ENCODE measurements around the gene SLC28A2.
A peak's percentile ranks its signal among the peaks of the same experiment; 100 is the strongest.
"Not testable (repeated sequence)": the region's sequence is repeated elsewhere in the genome, so short reads cannot be mapped to it uniquely, and the experiment has no call there.

SLC28A2 gene

DNA sequence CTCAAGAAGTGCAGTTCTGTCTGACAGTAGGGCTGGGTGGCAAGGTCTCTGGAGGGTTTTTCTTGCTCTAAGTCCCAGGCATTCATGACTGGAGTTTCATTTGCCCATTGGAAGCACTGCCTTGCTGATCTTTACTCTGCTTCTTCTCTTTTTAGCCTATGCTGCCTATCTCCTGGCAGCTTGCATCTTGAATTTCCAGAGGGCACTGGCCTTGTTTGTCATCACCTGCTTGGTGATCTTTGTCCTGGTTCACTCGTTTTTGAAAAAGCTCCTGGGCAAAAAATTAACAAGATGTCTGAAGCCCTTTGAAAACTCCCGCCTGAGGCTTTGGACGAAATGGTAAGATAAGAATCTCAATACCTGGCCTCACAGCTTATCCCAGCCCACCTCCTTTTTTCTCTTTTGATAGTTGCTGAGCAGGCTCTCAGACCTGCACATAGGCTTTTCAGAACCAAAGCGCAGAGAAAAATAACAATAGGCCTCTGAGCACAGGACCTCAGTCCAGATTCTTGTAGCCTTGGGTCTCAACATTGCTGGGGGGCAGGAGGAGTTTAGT, 10.9 kb downstream of the SLC28A2 start:
- no peak for DNase-seq (ENCODE audit: low read depth in 2 of 2)

DNA sequence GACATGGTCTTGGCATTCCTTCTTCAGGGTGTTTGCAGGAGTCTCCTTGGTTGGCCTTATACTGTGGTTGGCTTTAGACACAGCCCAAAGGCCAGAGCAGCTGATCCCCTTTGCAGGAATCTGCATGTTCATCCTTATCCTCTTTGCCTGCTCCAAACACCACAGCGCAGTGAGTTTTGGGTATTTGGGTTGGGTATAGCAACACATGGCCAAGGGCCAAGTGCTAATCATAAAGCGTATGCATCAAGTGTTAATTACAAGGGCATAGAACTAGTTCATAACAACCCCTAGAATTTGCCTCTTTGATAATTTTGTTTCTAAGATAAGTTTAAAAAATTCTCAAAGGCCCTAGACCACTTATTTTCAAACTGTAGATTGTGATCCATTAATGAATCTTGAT, 11.8 kb downstream of the SLC28A2 start:
- DNase-seq (ENCODE audit: low read depth in 2 of 2), result no peak

DNA sequence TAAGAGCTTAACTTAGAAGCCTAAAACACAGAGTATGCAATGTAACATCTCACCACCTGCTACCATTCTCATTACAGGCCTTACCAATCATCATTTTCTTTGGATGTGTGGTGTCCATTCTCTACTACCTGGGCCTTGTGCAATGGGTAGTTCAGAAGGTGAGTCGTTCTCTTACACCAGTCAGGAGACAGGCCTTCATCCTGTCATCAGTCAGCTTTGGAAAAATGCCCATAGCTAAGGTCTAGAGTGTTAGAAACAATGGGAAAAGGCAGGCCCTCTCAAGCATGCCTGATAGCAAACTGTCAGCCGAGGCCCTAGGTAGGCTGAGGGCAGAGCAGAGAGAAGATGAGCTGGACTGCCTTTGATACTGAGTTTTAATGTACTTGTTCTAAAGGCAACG, 13.5 kb downstream of the SLC28A2 start:
- no peak for DNase-seq (ENCODE audit: low read depth in 2 of 2)

DNA sequence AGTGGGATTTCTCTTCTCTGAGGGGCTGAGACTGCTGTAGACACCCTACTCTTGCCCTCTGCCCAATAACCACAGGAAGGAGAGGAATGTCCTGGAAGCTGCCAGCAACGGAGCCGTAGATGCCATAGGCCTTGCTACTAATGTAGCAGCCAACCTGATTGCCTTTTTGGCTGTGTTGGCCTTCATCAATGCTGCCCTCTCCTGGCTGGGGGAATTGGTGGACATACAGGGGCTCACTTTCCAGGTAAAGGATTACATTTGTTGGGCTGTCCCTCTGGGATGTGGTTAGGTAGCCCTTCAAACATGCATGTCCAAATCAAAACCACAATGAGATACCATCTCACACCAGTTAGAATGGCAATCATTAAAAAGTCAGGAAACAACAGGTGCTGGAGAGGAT, 16.1 kb downstream of the SLC28A2 start:
- DNase-seq (ENCODE audit: low read depth in 2 of 2), result no peak

DNA sequence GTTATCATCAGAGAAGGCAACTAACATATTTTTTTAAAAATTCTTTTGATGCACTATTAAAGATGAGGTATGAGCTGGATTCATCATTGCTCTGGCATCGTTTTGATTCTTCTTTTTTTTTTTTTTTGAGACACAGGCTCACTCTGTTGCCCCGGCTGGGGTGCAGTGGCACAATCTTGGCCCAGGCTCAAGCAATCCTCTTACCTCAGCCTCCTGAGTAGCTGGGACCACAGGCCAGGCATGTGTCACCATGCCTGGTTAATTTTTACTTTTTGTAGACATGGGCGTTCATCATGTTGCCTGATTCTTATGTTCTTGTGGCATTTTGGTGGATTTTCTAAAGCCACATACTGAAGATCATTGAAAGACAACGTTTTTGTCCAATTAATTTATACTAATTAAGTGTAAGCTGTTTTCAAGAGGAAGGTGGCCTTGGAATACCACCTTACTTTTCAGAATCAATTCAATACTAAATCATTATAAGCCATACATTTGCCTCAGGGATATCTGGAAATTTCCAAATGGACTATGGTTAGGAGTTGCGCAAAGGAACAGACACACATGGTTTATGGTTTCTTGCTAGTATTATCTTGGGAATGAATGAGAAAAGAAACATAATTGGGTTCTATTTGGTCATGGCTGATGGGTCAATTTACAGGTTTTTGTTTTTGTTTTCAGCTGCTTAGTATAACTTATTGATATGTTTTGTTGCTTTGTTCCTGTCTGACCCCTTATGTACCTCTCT, 22.8 kb downstream of the SLC28A2 start:
- DNase-seq (ENCODE audit: low read depth in 2 of 2), result no peak

DNA sequence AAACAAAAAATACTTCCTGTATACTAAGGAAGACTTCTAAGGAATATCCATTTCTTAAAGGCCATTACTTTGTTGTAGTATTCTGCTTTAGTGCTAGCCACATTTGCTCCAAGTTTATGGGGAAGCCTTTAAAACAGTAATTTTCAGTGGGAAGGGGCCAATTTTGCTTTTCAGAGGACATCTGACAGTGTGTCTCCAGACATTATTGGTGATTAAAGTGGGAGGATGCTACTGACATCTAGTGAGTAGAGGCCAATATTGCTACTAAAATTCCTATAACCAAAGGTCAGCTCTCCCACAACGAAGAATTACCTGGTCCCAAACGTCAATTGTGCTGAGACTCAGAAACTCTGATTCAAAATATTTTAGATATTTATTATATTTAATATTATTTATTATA, 24.8 kb downstream of the SLC28A2 start:
- no peak for DNase-seq (ENCODE audit: low read depth in 2 of 2)

DNA sequence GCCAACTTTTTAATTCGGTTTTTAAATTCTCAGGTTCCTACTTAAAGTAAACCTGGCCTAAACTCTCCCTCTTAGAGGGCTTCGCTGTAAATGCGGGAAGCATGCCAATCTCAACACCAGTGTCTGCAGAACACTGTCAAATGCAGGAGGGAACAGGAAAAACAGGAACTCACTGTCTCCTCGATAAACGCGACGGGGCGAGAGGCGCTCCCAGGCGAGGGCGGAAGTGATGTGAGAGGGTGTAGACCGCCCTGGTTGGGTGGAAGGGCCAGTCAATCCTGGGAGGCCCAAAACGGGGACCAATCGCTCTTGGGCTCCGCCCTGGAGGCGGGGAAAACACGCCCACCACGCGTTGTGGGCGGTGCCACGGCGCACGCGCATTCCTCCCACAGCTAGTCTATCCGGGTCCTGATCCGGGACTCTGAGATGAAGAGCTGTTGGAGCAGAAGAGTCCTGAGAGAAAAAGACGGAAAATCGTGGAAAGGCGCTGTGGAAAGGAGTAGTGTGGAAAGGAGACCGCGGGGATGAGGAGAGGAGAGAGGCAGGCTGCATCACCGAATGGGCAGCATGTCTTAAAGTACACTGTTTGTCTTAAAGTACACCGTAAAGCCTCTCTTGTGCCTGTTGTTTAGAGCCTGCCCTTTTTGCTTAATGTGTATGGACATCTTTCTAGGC, 27.1 kb downstream of the SLC28A2 start:
- DNase-seq (ENCODE audit: low read depth in 2 of 2), result peak; percentile 92 to 93

DNA sequence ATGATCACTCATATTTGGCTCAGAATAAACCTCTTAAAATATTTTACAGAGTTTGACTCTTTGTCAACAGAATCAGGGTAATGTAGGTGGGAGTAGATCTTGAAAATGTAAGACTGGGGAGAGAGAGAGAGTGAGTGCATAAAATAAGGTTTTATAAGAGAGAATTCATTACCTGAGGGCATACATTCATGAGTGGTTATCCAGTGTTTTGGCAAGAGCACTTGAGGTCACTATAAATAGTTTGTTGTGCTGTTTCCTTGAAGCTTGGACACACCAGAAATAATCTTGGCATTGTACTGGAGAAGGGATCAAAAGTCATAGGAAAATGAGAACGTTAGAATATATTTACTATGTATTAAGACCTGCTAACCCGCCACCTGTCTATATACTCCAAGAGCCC, 33.4 kb downstream of the SLC28A2 start:
- DNase-seq (ENCODE audit: low read depth in 2 of 2), result no peak

DNA sequence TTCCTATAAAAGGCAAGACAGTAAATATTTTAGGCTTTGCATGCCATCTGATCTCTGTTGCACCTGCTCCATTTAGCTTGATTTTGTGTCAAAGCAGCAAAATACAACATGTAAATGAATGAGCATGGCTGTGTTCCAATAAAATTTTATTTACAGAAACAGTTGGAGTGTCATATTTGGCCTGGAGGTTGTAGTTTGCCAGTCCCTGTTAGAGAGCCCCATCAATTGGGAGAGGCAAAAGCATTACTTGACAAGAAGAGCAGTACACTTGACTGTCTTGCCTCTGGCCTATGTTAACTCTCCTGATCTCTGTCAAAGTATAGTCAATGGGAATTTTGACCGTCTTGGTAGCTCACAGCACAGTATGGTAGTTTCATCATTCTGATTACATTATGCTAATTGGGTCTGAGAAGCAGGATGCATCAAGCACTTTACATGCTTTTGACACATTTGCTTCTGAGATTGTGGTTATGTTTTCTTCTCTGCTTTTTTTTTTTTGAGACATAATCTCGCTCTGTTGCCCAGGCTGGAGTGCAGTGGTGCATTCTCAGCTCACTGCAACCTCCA, 35.4 kb downstream of the SLC28A2 start:
- DNase-seq (ENCODE audit: low read depth in 2 of 2), result no peak

DNA sequence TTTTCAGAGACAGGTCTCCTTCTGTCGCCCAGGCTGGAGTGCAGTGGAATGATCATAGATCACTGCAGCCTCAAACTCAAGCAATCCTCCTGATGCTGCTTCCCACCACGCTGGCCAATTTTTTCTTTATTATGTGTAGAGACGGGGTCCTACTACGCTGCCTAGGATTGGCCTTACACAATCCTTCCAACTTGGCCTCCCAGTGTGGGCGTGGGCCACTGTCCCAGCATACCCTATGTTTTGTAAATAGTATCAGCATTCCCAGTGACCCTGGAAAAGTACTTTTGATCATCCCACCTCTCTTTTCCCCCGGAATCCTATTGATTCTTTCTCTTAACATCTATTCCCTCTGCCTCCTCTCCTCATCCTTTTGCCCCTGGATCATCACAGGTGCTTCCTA, 36.9 kb downstream of the SLC28A2 start:
- DNase-seq (ENCODE audit: low read depth in 2 of 2), result no peak

DNA sequence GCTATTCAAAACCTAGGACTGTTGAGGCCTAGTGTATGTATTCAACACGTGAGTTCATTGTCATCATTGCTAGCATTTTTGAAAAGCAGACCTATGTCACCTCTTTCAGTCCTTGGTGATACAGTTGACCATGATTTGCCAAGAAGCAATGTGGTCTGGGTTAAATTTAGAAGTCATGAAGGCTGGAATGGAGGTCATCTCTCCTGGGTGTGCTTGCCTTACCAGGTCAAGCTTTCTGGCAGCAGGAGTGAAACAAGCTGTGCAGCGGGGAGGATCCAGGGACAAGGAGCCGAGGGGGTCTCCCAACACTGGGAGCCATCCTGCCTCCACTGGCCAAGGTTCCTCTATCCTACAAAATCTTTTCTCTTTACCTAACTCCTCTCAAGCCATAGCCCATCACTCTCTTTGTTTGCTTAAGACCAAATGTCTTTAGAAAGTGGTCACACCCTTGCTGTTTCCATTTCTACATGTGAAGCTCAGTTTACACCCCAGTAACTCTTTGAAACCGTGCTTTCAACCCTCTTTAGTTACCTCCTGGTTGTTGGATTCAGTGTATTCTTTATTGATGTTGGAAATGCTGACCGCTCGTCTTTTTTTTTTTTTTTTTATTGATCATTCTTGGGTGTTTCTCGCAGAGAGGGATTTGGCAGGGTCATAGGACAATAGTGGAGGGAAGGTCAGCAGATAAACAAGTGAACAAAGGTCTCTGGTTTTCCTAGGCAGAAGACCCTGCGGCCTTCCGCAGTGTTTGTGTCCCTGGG, 40.0 kb downstream of the SLC28A2 start:
- no peak for DNase-seq (ENCODE audit: low read depth in 2 of 2)

DNA sequence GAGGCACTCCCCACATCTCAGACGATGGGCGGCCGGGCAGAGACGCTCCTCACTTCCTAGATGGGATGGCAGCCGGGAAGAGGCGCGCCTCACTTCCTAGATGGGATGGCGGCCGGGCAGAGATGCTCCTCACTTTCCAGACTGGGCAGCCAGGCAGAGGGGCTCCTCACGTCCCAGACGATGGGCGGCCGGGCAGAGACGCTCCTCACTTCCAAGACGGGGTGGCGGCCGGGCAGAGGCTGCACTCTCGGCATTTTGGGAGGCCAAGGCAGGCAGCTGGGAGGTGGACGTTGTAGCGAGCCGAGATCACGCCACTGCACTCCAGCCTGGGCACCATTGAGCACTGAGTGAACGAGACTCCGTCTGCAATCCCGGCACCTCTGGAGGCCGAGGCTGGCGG, 41.3 kb downstream of the SLC28A2 start:
- DNase-seq (ENCODE audit: low read depth in 2 of 2), result not testable (repeated sequence)

DNA sequence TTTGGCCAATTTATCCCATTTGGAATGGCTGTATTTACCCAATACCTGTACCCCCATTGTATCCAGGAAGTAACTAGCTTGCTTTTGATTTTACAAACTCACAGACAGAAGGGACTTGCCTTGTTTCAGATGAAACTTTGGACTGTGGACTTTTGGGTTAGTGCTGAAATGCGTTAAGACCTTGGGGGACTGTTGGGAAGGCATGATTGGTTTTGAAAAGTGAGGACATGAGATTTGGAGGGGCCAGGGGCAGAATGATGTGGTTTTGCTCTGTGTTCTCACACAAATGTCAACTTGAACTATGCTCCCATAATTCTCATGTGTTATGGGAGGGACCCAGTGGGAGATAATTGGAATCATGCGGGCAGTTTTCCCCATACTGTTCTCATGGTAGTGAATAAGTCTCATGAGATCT, 46.9 kb downstream of the SLC28A2 start:
- not testable (repeated sequence) for DNase-seq (ENCODE audit: low read depth in 2 of 2)

DNA sequence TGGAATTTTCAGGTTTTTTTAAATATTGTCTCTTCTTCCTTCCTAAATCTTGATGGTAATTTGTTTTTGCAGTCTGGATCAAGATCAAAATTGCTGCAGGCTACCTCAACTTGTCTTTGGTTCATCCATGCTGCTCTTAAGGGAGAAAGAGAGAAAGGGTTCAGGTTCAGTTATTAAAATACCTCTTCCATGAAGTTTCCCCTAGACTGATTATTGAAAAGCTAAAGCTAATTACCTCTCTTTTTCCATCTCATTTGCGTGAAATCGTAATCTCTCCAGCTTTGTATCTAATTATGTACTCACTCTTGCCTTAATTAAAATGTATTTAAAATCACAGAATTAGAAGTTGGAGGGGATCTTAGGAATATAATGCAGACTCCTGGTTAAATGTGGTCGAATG, 52.7 kb downstream of the SLC28A2 start:
- DNase-seq (ENCODE audit: low read depth in 2 of 2), result no peak

DNA sequence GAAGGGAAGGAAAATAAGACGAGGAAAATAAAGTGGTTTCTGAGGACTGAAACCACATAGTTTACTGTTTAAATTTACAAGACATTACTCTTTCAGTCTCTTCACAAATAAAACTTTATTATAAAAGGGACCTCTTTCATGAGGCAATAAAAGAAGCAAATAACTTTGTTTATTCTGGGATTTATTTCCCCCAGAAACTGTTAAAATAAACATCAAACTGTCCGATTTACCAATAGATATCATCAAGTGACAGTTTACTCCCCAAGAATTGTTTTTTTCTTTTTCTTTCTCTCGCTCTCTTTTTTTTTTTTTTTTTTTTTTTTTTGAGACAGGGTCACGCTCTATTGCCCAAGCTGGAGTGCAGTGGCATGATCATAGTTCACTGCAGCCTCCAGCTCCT, 54.1 kb downstream of the SLC28A2 start:
- no peak for DNase-seq (ENCODE audit: low read depth in 2 of 2)

DNA sequence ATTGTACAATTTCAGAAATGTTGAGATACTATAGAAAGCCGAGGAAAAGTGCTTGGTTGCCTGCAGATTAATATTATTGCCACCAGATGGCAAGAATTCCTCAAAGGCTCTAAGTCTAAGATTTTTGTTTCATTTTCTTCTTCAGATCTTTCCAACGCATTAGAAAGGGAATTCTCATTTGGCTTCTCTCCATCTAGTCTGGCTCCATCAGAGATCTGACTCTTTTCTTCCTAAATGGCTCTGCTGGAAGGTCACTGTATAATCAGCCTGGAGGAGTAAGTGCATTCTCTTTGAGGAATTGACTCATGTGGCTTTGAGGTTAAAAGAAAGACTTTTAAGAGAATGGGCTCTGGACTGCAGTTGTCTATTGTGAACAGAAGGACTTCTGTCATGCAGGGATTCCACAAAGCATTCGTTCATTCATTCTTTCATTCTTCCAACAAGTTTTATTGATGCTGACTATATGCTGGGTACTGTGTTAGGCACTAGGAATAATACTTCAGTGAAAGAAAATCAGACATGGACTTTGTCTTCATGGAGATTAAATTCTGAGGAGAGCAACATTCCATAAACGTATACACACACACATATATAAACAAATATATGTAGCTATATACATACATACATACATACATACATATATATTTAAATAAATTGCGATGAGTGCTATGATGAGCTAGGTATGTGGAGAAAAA, 55.3 kb downstream of the SLC28A2 start:
- no peak for DNase-seq (ENCODE audit: low read depth in 2 of 2)

DNA sequence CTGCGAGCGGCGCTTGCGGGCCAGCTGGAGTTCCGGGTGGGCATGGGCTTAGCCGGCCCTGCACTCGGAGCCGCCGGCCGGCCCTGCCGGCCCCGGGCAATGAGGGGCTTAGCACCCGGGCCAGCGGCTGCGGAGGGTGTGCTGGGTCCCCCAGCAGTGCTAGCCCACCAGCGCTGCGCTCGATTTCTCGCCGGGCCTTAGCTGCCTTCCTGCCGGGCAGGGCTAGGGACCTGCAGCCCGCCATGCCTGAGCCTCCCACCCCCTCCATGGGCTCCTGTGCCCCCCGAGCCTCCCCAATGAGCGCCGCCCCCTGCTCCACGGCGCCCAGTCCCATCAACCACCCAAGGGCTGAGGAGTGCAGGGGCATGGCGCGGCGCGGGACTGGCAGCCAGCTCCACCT, 62.1 kb downstream of the SLC28A2 start:
- not testable (repeated sequence) for DNase-seq (ENCODE audit: low read depth in 2 of 2)

DNA sequence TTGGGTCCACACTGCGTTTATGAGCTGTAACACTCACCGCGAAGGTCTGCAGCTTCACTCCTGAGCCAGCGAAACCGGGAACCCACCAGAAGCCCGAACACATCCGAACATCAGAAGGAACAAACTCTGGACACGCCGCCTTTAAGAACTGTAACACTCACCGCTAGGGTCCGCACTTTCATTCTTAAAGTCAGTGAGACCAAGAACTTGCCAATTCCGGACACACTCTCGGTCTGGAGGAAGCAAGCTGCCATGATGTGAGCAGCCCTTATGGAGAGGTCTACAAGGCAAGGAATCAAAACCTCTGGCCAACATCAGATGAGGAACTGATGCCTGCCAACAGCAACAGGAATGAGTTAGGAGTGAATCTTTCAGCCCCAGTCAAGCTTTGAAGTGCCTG, 62.9 kb downstream of the SLC28A2 start:
- DNase-seq (ENCODE audit: low read depth in 2 of 2), result no peak

DNA sequence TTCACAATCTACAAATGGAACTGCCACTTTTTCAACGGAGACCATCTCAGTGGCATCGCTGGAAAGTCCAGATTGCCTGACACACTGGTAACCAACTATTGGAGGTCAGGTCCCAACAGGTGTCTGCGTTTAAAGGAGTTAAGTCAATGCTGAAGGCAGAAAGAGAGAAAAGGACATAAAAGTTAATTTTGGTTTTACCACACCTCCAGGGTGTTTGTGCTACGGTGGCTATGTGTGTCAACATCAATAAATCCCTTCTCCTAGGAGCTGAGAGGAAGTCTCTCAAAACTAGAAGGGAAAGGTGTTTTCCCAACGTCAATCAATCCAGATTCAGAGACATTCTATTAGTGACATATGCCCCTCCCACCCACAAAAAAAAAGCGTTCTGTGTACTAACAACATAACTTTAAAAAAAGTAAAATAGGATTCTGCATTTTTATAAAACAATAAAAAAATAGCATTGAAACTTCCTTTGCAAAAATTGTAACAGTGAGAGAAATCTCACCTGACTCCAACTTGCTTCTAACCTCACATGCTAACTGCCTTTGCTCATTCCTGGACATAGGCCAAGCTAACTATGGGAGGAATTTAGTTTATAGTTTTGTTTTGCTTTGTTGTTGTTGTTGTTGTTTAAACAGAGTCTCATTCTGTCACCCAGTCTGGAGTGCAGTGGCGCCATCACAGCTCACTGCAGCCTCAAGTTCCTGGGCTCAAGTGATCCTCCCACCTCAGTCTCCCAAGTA, 67.6 kb downstream of the SLC28A2 start:
- DNase-seq (ENCODE audit: low read depth in 2 of 2), result no peak

DNA sequence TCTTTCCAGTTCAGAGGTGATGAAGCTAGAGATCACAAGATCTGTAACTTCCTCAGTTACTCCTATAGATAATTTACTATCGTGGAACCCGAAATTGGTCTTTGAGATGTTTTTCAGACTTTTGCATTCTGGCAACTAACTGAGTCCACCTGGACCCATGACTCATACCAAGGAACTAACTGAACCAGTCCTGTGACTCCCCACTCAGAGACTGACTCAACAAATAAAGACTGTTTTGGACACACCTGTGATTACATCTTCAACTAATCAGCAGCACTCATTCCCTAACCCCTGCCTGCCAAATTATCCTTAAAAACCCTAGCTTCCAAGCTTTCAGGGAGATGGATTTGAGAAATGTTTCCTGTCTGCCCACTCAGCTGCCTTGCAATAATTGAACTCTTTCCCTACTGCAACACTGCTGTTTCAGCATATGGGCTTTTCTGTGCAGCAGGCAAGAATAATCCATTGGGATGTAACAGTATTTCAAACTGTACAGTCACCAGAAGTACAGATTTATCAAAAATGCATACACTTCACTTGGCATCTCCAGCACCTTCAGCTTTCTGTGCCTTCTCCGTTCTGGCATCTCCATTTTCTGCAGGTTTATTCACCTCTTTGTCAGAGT, 68.7 kb downstream of the SLC28A2 start:
- DNase-seq (ENCODE audit: low read depth in 2 of 2), result no peak
